Smooth muscle cell (in vitro differentiated cells): ENCODE data around the gene IRF1. TPM values are rescaled to one million over a fixed set of nuclear protein-coding genes. Genes with fewer than 3 reads are reported as not detected.
A peak's percentile ranks its signal among the peaks of the same experiment; 100 is the strongest.

Experiments
- DNase-seq: peaks from one replicate; lab custom pipeline; 2025; ENCODE audit not compliant: unreplicated experiment; lab: John Stamatoyannopoulos, UW
- H2AFZ ChIP-seq: fragments of 200-600 bp; sonication (generic); 2 replicates; pipeline ENCODE4 v1.6.0; 2016; ENCODE audit warnings: antibody characterized with exemption, low read depth, mild to moderate bottlenecking
- H3F3A ChIP-seq: fragments of 200-600 bp; sonication (generic); 2 replicates; pipeline ENCODE4 v1.6.0; 2017; ENCODE audit warnings: antibody characterized with exemption, low read depth
- H3K27ac ChIP-seq: fragments of 200-600 bp; sonication (generic); 2 replicates; pipeline ENCODE4 v1.5.1; 2016; ENCODE audit warnings: low read depth, mild to moderate bottlenecking
- H3K27me3 ChIP-seq: fragments of 200-600 bp; sonication (generic); 2 replicates; pipeline ENCODE4 v1.6.1; 2016; ENCODE audit warnings: low read depth, mild to moderate bottlenecking
- H3K36me3 ChIP-seq: fragments of 200-600 bp; sonication (generic); 2 replicates; pipeline ENCODE4 v1.5.1; 2016; ENCODE audit warnings: low read depth
- H3K4me1 ChIP-seq: fragments of 200-600 bp; sonication (generic); 2 replicates; pipeline ENCODE4 v1.5.1; 2016; ENCODE audit warnings: low read depth
- H3K4me2 ChIP-seq: fragments of 200-600 bp; sonication (generic); 2 replicates; pipeline ENCODE4 v1.6.0; 2016; ENCODE audit warnings: mild to moderate bottlenecking
- H3K4me3 ChIP-seq: fragments of 200-600 bp; sonication (generic); 2 replicates; pipeline ENCODE4 v1.5.1; 2016; ENCODE audit warnings: mild to moderate bottlenecking
- H3K79me2 ChIP-seq: fragments of 200-600 bp; sonication (generic); 2 replicates; pipeline ENCODE4 v1.6.0; 2016; ENCODE audit warnings: low read depth, mild to moderate bottlenecking
- H3K9ac ChIP-seq: fragments of 200-600 bp; sonication (generic); 2 replicates; pipeline ENCODE4 v1.6.0; 2016; ENCODE audit warnings: low read depth
- H3K9me3 ChIP-seq: fragments of 200-600 bp; sonication (generic); replicated peaks from 2 replicates; pipeline ENCODE4 v1.5.1; 2016; ENCODE audit warnings: low read depth
- H4K20me1 ChIP-seq: fragments of 200-600 bp; sonication (generic); 2 replicates; pipeline ENCODE4 v1.6.0; 2016; ENCODE audit warnings: low read depth
- CTCF ChIP-seq: fragments of 200-600 bp; sonication (generic); IDR thresholded peaks from 2 replicates; pipeline ENCODE4 v1.5.1; 2017; ENCODE audit warnings: borderline replicate concordance, mild to moderate bottlenecking, antibody characterized with exemption; ENCODE audit not compliant: insufficient read depth, poor library complexity, severe bottlenecking
- WGBS: methylation state at CpG from one replicate; pipeline ENCODE4 v1.1.7; 2016; ENCODE audit warnings: low lambda C conversion rate; 5-methylcytosine and 5-hydroxymethylcytosine counted together
- polyA plus RNA-seq: library from polyadenylated mRNA; unstranded; fragments of >200 nt; fragmentation: Nextera tagmentation; extraction: Ambion mirVana; gene quantifications from 2 replicates; pipeline ENCODE4 v1.2.1, GENCODE V29; 2016
- total RNA-seq: library from RNA; depleted of rRNA; stranded (reverse); fragments of >200 nt; gene quantifications from 2 replicates; pipeline ENCODE4 v1.2.3, GENCODE V29; 2014

IRF1 gene
- total and polyA plus RNA-seq, 2 experiments from 2014 or later: 15.7 to 19.1 TPM

GRCh38 chr5:132493821-132494220 lies 3.2 kb upstream of the IRF1 start:
- H3K9ac ChIP-seq: no peak overlapping the region
- no peak overlapping the region for H3K4me3 ChIP-seq
- H3K4me1 ChIP-seq: peaks cover 12% of the 10 kb centered on the region
- TF ChIP-seq CTCF: no peak
- H3K27me3 ChIP-seq: no peaks in the 10 kb centered on the region
- no peaks in the 10 kb centered on the region for H3K36me3 ChIP-seq
- peaks cover 20% of the 10 kb centered on the region for H3F3A ChIP-seq
- H3K9me3 ChIP-seq: no peaks in the 10 kb centered on the region
- peaks cover 12% of the 10 kb centered on the region for H4K20me1 ChIP-seq
- no peak overlapping the region for H2AFZ ChIP-seq
- no peak for DNase-seq
- no peak overlapping the region for H3K27ac ChIP-seq
- no peak overlapping the region for H3K4me2 ChIP-seq
- 98% methylated on average over 2 of the region's 2 CpGs for WGBS
- peaks cover 7% of the 10 kb centered on the region for H3K79me2 ChIP-seq

- H4K20me1 ChIP-seq: peaks cover 18% of the 10 kb centered on the region
- H3K9ac ChIP-seq: no peak overlapping the region
- H3K4me3 ChIP-seq: no peak overlapping the region
- H3K9me3 ChIP-seq: no peaks in the 10 kb centered on the region
- no peak overlapping the region for H3K27ac ChIP-seq
- no peak overlapping the region for H2AFZ ChIP-seq
- H3F3A ChIP-seq: peaks cover 14% of the 10 kb centered on the region
- TF ChIP-seq CTCF: no peak
- H3K36me3 ChIP-seq: no peaks in the 10 kb centered on the region
- no peak for DNase-seq
- H3K27me3 ChIP-seq: no peaks in the 10 kb centered on the region
- no peak overlapping the region for H3K4me2 ChIP-seq
- H3K4me1 ChIP-seq: peaks cover 12% of the 10 kb centered on the region
- 94% methylated on average over 4 of the region's 4 CpGs for WGBS
- H3K79me2 ChIP-seq: peaks cover 7% of the 10 kb centered on the region
These were observed 2.7 kb upstream of the IRF1 start for GRCh38 chr5:132493241-132493640.

- H3F3A ChIP-seq: peaks cover 13% of the 10 kb centered on the region
- peak overlapping the region; percentile 32 for H3K4me2 ChIP-seq
- DNase-seq: no peak
- no peak overlapping the region for H3K4me3 ChIP-seq
- peaks cover 12% of the 10 kb centered on the region for H3K4me1 ChIP-seq
- WGBS: 72% methylated on average over 3 of the region's 3 CpGs
- H3K27me3 ChIP-seq: no peaks in the 10 kb centered on the region
- H3K36me3 ChIP-seq: no peaks in the 10 kb centered on the region
- TF ChIP-seq CTCF: no peak
- H2AFZ ChIP-seq: no peak overlapping the region
- H4K20me1 ChIP-seq: peaks cover 25% of the 10 kb centered on the region
- H3K27ac ChIP-seq: no peak overlapping the region
- no peak overlapping the region for H3K9ac ChIP-seq
- H3K9me3 ChIP-seq: no peaks in the 10 kb centered on the region
- peaks cover 7% of the 10 kb centered on the region for H3K79me2 ChIP-seq
These were observed 2.0 kb upstream of the IRF1 start for GRCh38 chr5:132492386-132493125.
